Measurements from ENCODE around the gene MAD1L1. TPM values are rescaled to one million over a fixed set of nuclear protein-coding genes. Genes with fewer than 3 reads are reported as not detected.

MAD1L1 gene
- total and polyA plus RNA-seq, 2 of the 13 experiments (the other 11 are each of a cell fraction or from before 2014, with no cell fraction given) = 17.4 to 64.7 TPM

DNA sequence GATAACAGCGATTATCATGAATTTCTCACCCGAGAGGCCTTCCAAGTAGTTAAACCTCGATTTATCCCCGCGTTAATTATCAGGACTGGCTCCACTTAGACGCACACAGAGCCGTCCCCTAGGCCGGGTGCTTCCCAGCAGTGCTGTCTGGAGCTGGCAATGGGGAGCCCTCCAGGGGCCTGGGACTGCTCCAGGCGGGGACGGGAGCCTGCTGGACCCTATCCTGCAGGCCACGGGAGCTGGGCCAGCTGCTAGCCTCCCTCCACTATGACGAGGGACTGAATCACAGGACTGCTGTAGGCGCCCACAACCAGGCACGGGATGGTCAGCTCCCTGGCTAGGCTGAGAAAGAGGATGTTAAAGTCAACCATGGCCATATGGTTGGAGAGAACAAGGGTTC lies 333.5 kb downstream of the MAD1L1 start:
- BruUV-seq (replicated peaks) = no TSS peak
- no peaks in the 10 kb centered on the region for H3K9me3 ChIP-seq (ENCODE audit: low read length)
- H3K4me1 ChIP-seq (ENCODE audit: insufficient read depth, low read length) = no peaks in the 10 kb centered on the region
- no peak overlapping the region for H3K27ac ChIP-seq (ENCODE audit: extremely low read length, insufficient read depth, low read length)
- ChIA-PET CTCF (ENCODE audit: low intra/inter-chr PET ratio, low total read pairs) (no interaction called here), POLR2A (no interaction called here)
- no peaks in the 10 kb centered on the region for H3K79me2 ChIP-seq (ENCODE audit: insufficient read depth, low read length)
- ATAC-seq (no peak), FAIRE-seq (no peak), DNase-seq (ENCODE audit: low spot score) (no peak)
- H3K4me3 ChIP-seq (replicated peaks in 1 of 3; ENCODE audit: insufficient read depth in 1 of 3, low read depth in 2 of 3, low read length in 3 of 3) = no peak overlapping the region
- WGBS (ENCODE audit: low lambda C conversion rate) = 100% methylated on average over 2 of the region's 14 CpGs
- no peaks in the 10 kb centered on the region for H4K20me1 ChIP-seq (ENCODE audit: insufficient read depth, low read length)
- H2AFZ ChIP-seq (ENCODE audit: low read length) = no peak overlapping the region
- peaks cover 7 to 11% of the 10 kb centered on the region in 2 experiments; a peak in 2 of 5 replicates for H3K36me3 ChIP-seq (replicated peaks in 1 of 2; ENCODE audit: control insufficient read depth in 1 of 2, insufficient read depth in 2 of 2, low read length in 2 of 2)
- H3K27me3 ChIP-seq (ENCODE audit: control insufficient read depth in 1 of 2, insufficient read depth in 2 of 2, low read length in 2 of 2) = no peaks in the 10 kb centered on the region
- no peak overlapping the region for H3K4me2 ChIP-seq (ENCODE audit: low read depth, low read length)
- in situ Hi-C loops (cut with HindIII; ENCODE audit: extremely low pct_ligation_motif_present, low pct_unique_long_range_greater_than_20kb) = no loop called here
- intact Hi-C loops (cut with micrococcal nuclease; ENCODE audit: unreplicated experiment) = no loop called here
- no peak overlapping the region for H3K9ac ChIP-seq (ENCODE audit: insufficient read depth, low read depth, low read length)
- no peak for TF ChIP-seq E2F2 (CRISPR knock-in tag; IDR thresholded peaks at IDR 0.05; ENCODE audit: borderline replicate concordance)
- TF ChIP-seq, protein P1, sequence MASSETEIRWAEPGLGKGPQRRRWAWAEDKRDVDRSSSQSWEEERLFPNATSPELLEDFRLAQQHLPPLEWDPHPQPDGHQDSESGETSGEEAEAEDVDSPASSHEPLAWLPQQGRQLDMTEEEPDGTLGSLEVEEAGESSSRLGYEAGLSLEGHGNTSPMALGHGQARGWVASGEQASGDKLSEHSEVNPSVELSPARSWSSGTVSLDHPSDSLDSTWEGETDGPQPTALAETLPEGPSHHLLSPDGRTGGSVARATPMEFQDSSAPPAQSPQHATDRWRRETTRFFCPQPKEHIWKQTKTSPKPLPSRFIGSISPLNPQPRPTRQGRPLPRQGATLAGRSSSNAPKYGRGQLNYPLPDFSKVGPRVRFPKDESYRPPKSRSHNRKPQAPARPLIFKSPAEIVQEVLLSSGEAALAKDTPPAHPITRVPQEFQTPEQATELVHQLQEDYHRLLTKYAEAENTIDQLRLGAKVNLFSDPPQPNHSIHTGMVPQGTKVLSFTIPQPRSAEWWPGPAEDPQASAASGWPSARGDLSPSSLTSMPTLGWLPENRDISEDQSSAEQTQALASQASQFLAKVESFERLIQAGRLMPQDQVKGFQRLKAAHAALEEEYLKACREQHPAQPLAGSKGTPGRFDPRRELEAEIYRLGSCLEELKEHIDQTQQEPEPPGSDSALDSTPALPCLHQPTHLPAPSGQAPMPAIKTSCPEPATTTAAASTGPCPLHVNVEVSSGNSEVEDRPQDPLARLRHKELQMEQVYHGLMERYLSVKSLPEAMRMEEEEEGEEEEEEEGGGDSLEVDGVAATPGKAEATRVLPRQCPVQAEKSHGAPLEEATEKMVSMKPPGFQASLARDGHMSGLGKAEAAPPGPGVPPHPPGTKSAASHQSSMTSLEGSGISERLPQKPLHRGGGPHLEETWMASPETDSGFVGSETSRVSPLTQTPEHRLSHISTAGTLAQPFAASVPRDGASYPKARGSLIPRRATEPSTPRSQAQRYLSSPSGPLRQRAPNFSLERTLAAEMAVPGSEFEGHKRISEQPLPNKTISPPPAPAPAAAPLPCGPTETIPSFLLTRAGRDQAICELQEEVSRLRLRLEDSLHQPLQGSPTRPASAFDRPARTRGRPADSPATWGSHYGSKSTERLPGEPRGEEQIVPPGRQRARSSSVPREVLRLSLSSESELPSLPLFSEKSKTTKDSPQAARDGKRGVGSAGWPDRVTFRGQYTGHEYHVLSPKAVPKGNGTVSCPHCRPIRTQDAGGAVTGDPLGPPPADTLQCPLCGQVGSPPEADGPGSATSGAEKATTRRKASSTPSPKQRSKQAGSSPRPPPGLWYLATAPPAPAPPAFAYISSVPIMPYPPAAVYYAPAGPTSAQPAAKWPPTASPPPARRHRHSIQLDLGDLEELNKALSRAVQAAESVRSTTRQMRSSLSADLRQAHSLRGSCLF (CRISPR knock-in tag; IDR thresholded peaks at IDR 0.05; ENCODE audit: borderline replicate concordance) = no peak
- TF ChIP-seq ZBTB37 (CRISPR knock-in tag; IDR thresholded peaks at IDR 0.05) = no peak
- TF ChIP-seq HNF4A (CRISPR knock-in tag; IDR thresholded peaks at IDR 0.05) = no peak
- no peak for TF ChIP-seq ZNF607 (CRISPR knock-in tag; IDR thresholded peaks at IDR 0.05; ENCODE audit: borderline replicate concordance)
- TF ChIP-seq ZNF569 (CRISPR knock-in tag; IDR thresholded peaks at IDR 0.05; ENCODE audit: borderline replicate concordance) = no peak
- no peak for TF ChIP-seq ZSCAN31 (CRISPR knock-in tag; IDR thresholded peaks at IDR 0.05; ENCODE audit: low read depth)
- no peak for TF ChIP-seq ZNF414 (CRISPR knock-in tag; IDR thresholded peaks at IDR 0.05)
- TF ChIP-seq ZNF513 (CRISPR knock-in tag; conservative IDR thresholded peaks at IDR 0.05) = no peak
- TF ChIP-seq HMG20A (CRISPR knock-in tag; IDR thresholded peaks at IDR 0.05; ENCODE audit: borderline replicate concordance) = no peak
- TF ChIP-seq ZMAT3 (CRISPR knock-in tag; conservative IDR thresholded peaks at IDR 0.05) = no peak
- TF ChIP-seq ELF1 (CRISPR knock-in tag; IDR thresholded peaks at IDR 0.05) = no peak
- no peak for TF ChIP-seq ZNF564 (CRISPR knock-in tag; IDR thresholded peaks at IDR 0.05)
- TF ChIP-seq ZNF253 (CRISPR knock-in tag; IDR thresholded peaks at IDR 0.05; ENCODE audit: borderline replicate concordance) = no peak
- TF ChIP-seq ZFP36 (IDR thresholded peaks at IDR 0.05; ENCODE audit: borderline replicate concordance, low read depth, low read length, partially characterized antibody) = no peak
- no peak for TF ChIP-seq HOXA3 (CRISPR knock-in tag; IDR thresholded peaks at IDR 0.05)

Measured in HepG2 (cell line).